Breast epithelium (tissue), 4 donors: Measurements from ENCODE around the gene ABCA3. TPM values are rescaled to one million over a fixed set of nuclear protein-coding genes. Genes with fewer than 3 reads are reported as not detected.

Source experiments
- DNase-seq, 2 donors: peaks; one replicate each; pipeline ENCODE4 v3.0.0-alpha.2; 2019; ENCODE audit warnings: low spot score in 2 of 2
- H3K27ac ChIP-seq, 2 donors: fragments of 200-600 bp; sonication (generic) in 1 of 2; one replicate each; pipeline ENCODE4 v1.5.1; 2016 to 2019; ENCODE audit warnings: mild to moderate bottlenecking in 1 of 2
- H3K27me3 ChIP-seq, 2 donors: fragments of 200-600 bp; sonication (generic) in 1 of 2; one replicate each; pipeline versions ENCODE4 v1.5.1 to v1.6.0; 2017 to 2019; ENCODE audit warnings: control low read depth in 1 of 2, mild to moderate bottlenecking in 1 of 2
- H3K36me3 ChIP-seq: fragments of 200-600 bp; one replicate; pipeline ENCODE4 v1.5.1; 2019
- H3K4me1 ChIP-seq, 2 donors: fragments of 200-600 bp; sonication (generic); one replicate each; pipeline ENCODE4 v1.5.1; 2016 to 2019; ENCODE audit warnings: control low read depth in 1 of 2
- H3K4me3 ChIP-seq, 3 donors: fragments of 200-600 bp; sonication (generic); 1 replicate in 2 of 3; 2 replicates in 1 of 3; pipeline ENCODE4 v1.5.1; 2016 to 2019; ENCODE audit warnings: mild to moderate bottlenecking in 3 of 3, moderate library complexity in 2 of 3
- H3K9me3 ChIP-seq, 2 donors: fragments of 200-600 bp; sonication (generic) in 1 of 2; one replicate each; pipeline ENCODE4 v1.5.1; 2016 to 2019; ENCODE audit warnings: control low read depth in 1 of 2
- CTCF ChIP-seq, 3 donors: fragments of 450-650 bp; IDR thresholded peaks; one replicate each; pipeline ENCODE4 v1.5.1; 2016 to 2017; ENCODE audit warnings: antibody characterized with exemption in 3 of 3, mild to moderate bottlenecking in 3 of 3, moderate library complexity in 3 of 3
- POLR2A ChIP-seq: fragments of 450-650 bp; IDR thresholded peaks from one replicate; pipeline ENCODE4 v1.6.1; 2016; ENCODE audit warnings: antibody characterized with exemption, mild to moderate bottlenecking, moderate library complexity
- POLR2AphosphoS5 ChIP-seq, 3 donors: sonication (generic); formaldehyde crosslinking; IDR thresholded peaks; one replicate each; pipeline ENCODE4 v1.6.1; 2017; ENCODE audit warnings: antibody characterized with exemption in 3 of 3
- intact Hi-C: fragments of 100-400 bp; cut with DNase I; formaldehyde crosslinking; loops from one replicate; pipeline ENCODE4 v1.15.1; 2023; ENCODE audit warnings: low total_unique reads
- total RNA-seq, 3 donors: library from RNA; depleted of rRNA; stranded (reverse); fragments of >200 nt; gene quantifications; one replicate each; pipeline ENCODE4 v1.1.0, GENCODE V29; 2016

The ABCA3 gene
- total RNA-seq, 3 donors from 2014 or later: 6.2 to 7.8 (median 6.3) TPM

- no peaks in the 10 kb centered on the region for H3K27me3 ChIP-seq
- no peaks in the 10 kb centered on the region for H3K4me1 ChIP-seq
- intact Hi-C loops: no loop called here
- H3K36me3 ChIP-seq: no peaks in the 10 kb centered on the region
- no peak overlapping the region for H3K4me3 ChIP-seq
- H3K9me3 ChIP-seq: peaks cover 0 to 7% of the 10 kb centered on the region in 2 donors
- peak in 1 of 2 donors; percentile 23 for DNase-seq
- no peak overlapping the region for H3K27ac ChIP-seq
- TF ChIP-seq POLR2A: no peak
- no peak for TF ChIP-seq POLR2AphosphoS5 (IDR thresholded peaks at IDR 0.05)
- no peak for TF ChIP-seq CTCF (IDR thresholded peaks at IDR 0.05)
Observed at GRCh38 chr16:2385190-2385836, 44.8 kb upstream of the ABCA3 start.

GRCh38 chr16:2384426-2384825 is 43.9 kb upstream of the ABCA3 start:
- no peaks in the 10 kb centered on the region for H3K36me3 ChIP-seq

GRCh38 chr16:2383501-2383900 is 43.0 kb upstream of the ABCA3 start:
- intact Hi-C loops: no loop called here
- TF ChIP-seq POLR2A (no peak), POLR2AphosphoS5 (IDR thresholded peaks at IDR 0.05) (no peak), CTCF (IDR thresholded peaks at IDR 0.05) (no peak)
- no peak overlapping the region for H3K27ac ChIP-seq
- H3K4me3 ChIP-seq: no peak overlapping the region
- no peaks in the 10 kb centered on the region for H3K9me3 ChIP-seq
- no peaks in the 10 kb centered on the region for H3K27me3 ChIP-seq
- no peaks in the 10 kb centered on the region for H3K4me1 ChIP-seq
- H3K36me3 ChIP-seq: no peaks in the 10 kb centered on the region
- no peak for DNase-seq

More at GRCh38 chr16:2384426-2384825, 43.9 kb upstream of the ABCA3 start:
- H3K4me1 ChIP-seq: no peaks in the 10 kb centered on the region
- H3K4me3 ChIP-seq: no peak overlapping the region
- intact Hi-C loops: no loop called here
- peaks cover 0 to 7% of the 10 kb centered on the region in 2 donors for H3K9me3 ChIP-seq
- no peak for DNase-seq
- no peak overlapping the region for H3K27ac ChIP-seq
- no peaks in the 10 kb centered on the region for H3K27me3 ChIP-seq
- TF ChIP-seq CTCF (IDR thresholded peaks at IDR 0.05): no peak
- TF ChIP-seq POLR2AphosphoS5 (IDR thresholded peaks at IDR 0.05): no peak
- no peak for TF ChIP-seq POLR2A

- Histone ChIP-seq H3K27ac (no peak overlapping the region), H3K4me1 (no peaks in the 10 kb centered on the region), H3K9me3 (no peaks in the 10 kb centered on the region), H3K4me3 (no peak overlapping the region), H3K36me3 (no peaks in the 10 kb centered on the region), H3K27me3 (no peaks in the 10 kb centered on the region)
- intact Hi-C loops: no loop called here
- TF ChIP-seq POLR2A (no peak), POLR2AphosphoS5 (IDR thresholded peaks at IDR 0.05) (no peak), CTCF (IDR thresholded peaks at IDR 0.05) (no peak)
- DNase-seq: no peak
Observed at GRCh38 chr16:2374644-2375043, 34.1 kb upstream of the ABCA3 start.

GRCh38 chr16:2373176-2373575 is 32.6 kb upstream of the ABCA3 start:
- no peak overlapping the region for H3K27ac ChIP-seq
- no peaks in the 10 kb centered on the region for H3K36me3 ChIP-seq
- no peaks in the 10 kb centered on the region for H3K9me3 ChIP-seq
- no peak for DNase-seq
- TF ChIP-seq CTCF (IDR thresholded peaks at IDR 0.05) (no peak), POLR2AphosphoS5 (IDR thresholded peaks at IDR 0.05) (no peak), POLR2A (no peak)
- intact Hi-C loops: no loop called here
- H3K4me1 ChIP-seq: no peaks in the 10 kb centered on the region
- no peaks in the 10 kb centered on the region for H3K27me3 ChIP-seq
- no peak overlapping the region for H3K4me3 ChIP-seq
